Measurements from ENCODE around the gene OLFML2B.

The OLFML2B gene

DNA sequence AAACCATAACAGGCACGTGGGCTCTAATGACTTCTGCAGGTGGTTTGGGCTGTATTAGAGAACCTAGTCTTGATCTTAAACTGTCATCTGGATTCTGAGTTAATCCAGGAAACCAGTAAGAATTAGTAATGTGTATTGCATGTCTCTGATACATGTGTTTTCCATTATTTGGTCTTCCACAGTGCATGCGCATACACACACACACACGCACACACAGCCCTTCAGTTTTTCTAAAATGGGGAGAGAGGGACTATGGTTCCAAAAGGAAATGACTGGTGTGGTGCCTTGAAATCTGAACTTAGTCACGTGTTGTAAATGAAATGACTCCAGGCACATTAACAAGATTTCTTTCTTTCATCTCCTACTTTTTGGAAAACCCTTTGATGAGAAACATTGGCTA is 67.6 kb downstream of the OLFML2B start:
- Histone ChIP-seq H3K4me1 (ENCODE audit: control insufficient read depth, insufficient read depth, low read length) (no peaks in the 10 kb centered on the region), H3K4me3 (ENCODE audit: low read depth, low read length) (no peak overlapping the region), H3K27ac (ENCODE audit: extremely low read depth, low read depth, low read length) (no peak overlapping the region), H3K9me3 (ENCODE audit: control insufficient read depth, insufficient read depth, low read depth, low read length) (no peaks in the 10 kb centered on the region), H3K36me3 (ENCODE audit: control insufficient read depth in 2 of 2, insufficient read depth in 1 of 2, low read length in 2 of 2) (peaks cover 0 to 14% of the 10 kb centered on the region in 2 experiments; a peak in 1 of 3 replicates)
- 0 out of 2 replicates have a peak, but pooled peaks have one; percentile 2 for TF ChIP-seq ZNF449 (tag by site-specific recombination; IDR thresholded peaks at IDR 0.05)
- no peak for TF ChIP-seq ZNF549 (tag by site-specific recombination; IDR thresholded peaks at IDR 0.05)
- TF ChIP-seq ZNF645 (tag by site-specific recombination; IDR thresholded peaks at IDR 0.05) = no peak
- TF ChIP-seq ZNF830 (tag by site-specific recombination; IDR thresholded peaks at IDR 0.05; ENCODE audit: low read depth) = no peak
- TF ChIP-seq ZNF362 (tag by site-specific recombination; IDR thresholded peaks at IDR 0.05) = no peak
- TF ChIP-seq GLI2 (tag by site-specific recombination; IDR thresholded peaks at IDR 0.05; ENCODE audit: borderline replicate concordance, low read depth) = no peak
- no peak for TF ChIP-seq ZNF76 (tag by site-specific recombination; IDR thresholded peaks at IDR 0.05; ENCODE audit: borderline replicate concordance, low read depth)
- TF ChIP-seq ZNF248 (tag by site-specific recombination; IDR thresholded peaks at IDR 0.05) = no peak
- TF ChIP-seq ZNF202 (tag by site-specific recombination; IDR thresholded peaks at IDR 0.05; ENCODE audit: borderline replicate concordance) = no peak
- ChIA-PET CTCF (no interaction called here), POLR2A (no interaction called here)

GRCh38 chr1:161955606-161956005 is 68.1 kb downstream of the OLFML2B start:
- Histone ChIP-seq H3K4me1 (ENCODE audit: control insufficient read depth, insufficient read depth, low read length) (no peaks in the 10 kb centered on the region), H3K27ac (ENCODE audit: extremely low read depth, low read depth, low read length) (no peak overlapping the region), H3K9me3 (ENCODE audit: control insufficient read depth, insufficient read depth, low read depth, low read length) (no peaks in the 10 kb centered on the region), H3K36me3 (ENCODE audit: control insufficient read depth in 2 of 2, insufficient read depth in 1 of 2, low read length in 2 of 2) (peaks cover 0 to 10% of the 10 kb centered on the region in 2 experiments; a peak in 1 of 3 replicates), H3K4me3 (ENCODE audit: low read depth, low read length) (no peak overlapping the region)
- TF ChIP-seq ZNF214 (tag by site-specific recombination; IDR thresholded peaks at IDR 0.05; ENCODE audit: borderline replicate concordance) = no peak
- peak; percentile 40; the same call in 1 of the 2 replicates for TF ChIP-seq ZNF449 (tag by site-specific recombination; IDR thresholded peaks at IDR 0.05)
- ChIA-PET CTCF (interaction anchor here (1.1 kb wide), 1 partner anchor 10 kb away, joined by 3 read pairs; no protein-coding TSS in a partner anchor), POLR2A (no interaction called here)

DNA sequence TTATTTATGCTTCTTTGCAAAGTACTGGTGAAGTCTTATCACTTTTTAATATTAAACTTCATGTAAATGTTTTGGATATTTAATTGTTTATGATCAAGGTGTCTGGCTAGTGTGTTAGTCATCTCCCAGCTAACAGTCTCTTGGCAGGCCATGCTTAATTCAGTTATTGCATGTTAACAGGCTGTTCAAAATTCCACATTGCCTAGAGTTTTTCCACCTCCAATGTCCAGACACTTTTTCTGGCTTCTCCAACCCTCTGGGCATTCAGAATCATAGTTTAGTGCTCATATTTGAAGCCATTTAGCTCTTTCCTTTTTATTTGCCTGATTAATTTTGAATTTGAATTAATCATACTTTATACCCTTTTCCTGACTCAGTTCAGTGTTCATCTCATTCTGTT is 69.2 kb downstream of the OLFML2B start:
- Histone ChIP-seq H3K9me3 (ENCODE audit: control insufficient read depth, insufficient read depth, low read depth, low read length) (no peaks in the 10 kb centered on the region), H3K4me1 (ENCODE audit: control insufficient read depth, insufficient read depth, low read length) (no peaks in the 10 kb centered on the region), H3K4me3 (ENCODE audit: low read depth, low read length) (no peak overlapping the region), H3K27ac (ENCODE audit: extremely low read depth, low read depth, low read length) (no peak overlapping the region), H3K36me3 (ENCODE audit: control insufficient read depth in 2 of 2, insufficient read depth in 1 of 2, low read length in 2 of 2) (peaks cover 0 to 9% of the 10 kb centered on the region in 2 experiments; a peak in 1 of 3 replicates)
- POLR2A ChIA-PET = no interaction called here
- no peak for TF ChIP-seq WT1 (tag by site-specific recombination; IDR thresholded peaks at IDR 0.05)
- no peak for TF ChIP-seq ZNF184 (tag by site-specific recombination; IDR thresholded peaks at IDR 0.05)
- no peak for TF ChIP-seq ZNF341 (tag by site-specific recombination; IDR thresholded peaks at IDR 0.05; ENCODE audit: low read depth)
- TF ChIP-seq IKZF3 (tag by site-specific recombination; IDR thresholded peaks at IDR 0.05) = no peak
- no peak for TF ChIP-seq GLIS2 (tag by site-specific recombination; IDR thresholded peaks at IDR 0.05)
- no peak for TF ChIP-seq ZNF391 (tag by site-specific recombination; IDR thresholded peaks at IDR 0.05; ENCODE audit: borderline replicate concordance, low read depth)
- CTCF ChIA-PET = no interaction called here

Measured in HEK293 (cell line).